Mesenchymal stem cell (in vitro differentiated cells and primary cell): ENCODE data around the gene PLCXD1.
"Not testable (repeated sequence)": the region's sequence is repeated elsewhere in the genome, so short reads cannot be mapped to it uniquely, and the experiment has no call there.

Source experiments
- DNase-seq: peaks from one replicate; pipeline ENCODE4 v3.0.0-alpha.2; 2013
- H2AFZ ChIP-seq: one replicate; pipeline ENCODE4 v1.6.1; 2013; ENCODE audit warnings: low read depth, mild to moderate bottlenecking, control low read depth, inconsistent platforms, low read length, moderate library complexity
- H2AK5ac ChIP-seq: 2 replicates; pipeline ENCODE4 v1.6.1; 2013; ENCODE audit warnings: low read length, moderate library complexity, mild to moderate bottlenecking, inconsistent platforms; ENCODE audit not compliant: severe bottlenecking
- H2BK120ac ChIP-seq: one replicate; pipeline ENCODE4 v1.6.1; 2013; ENCODE audit warnings: low read depth, mild to moderate bottlenecking, inconsistent platforms, low read length, moderate library complexity
- H2BK12ac ChIP-seq, 2 experiments: one replicate each; pipeline ENCODE4 v1.6.1; 2013; ENCODE audit warnings: inconsistent platforms in 2 of 2, low read length in 2 of 2, mild to moderate bottlenecking in 2 of 2, moderate library complexity in 2 of 2, control low read depth in 1 of 2
- H2BK15ac ChIP-seq: one replicate; pipeline ENCODE4 v1.6.1; 2013; ENCODE audit warnings: mild to moderate bottlenecking, low read depth, inconsistent platforms; ENCODE audit not compliant: poor library complexity, severe bottlenecking
- H2BK5ac ChIP-seq: 2 replicates; pipeline ENCODE4 v1.6.1; 2013; ENCODE audit warnings: low read depth, mild to moderate bottlenecking, low read length, control low read depth, inconsistent platforms; ENCODE audit not compliant: poor library complexity, severe bottlenecking
- H3K14ac ChIP-seq, 2 experiments: one replicate each; pipeline ENCODE4 v1.6.1; 2013; ENCODE audit warnings: inconsistent platforms in 2 of 2, low read length in 2 of 2, control low read depth in 1 of 2, mild to moderate bottlenecking in 1 of 2, moderate library complexity in 1 of 2
- H3K18ac ChIP-seq, 2 experiments: one replicate each; pipeline ENCODE4 v1.6.1; 2013; ENCODE audit warnings: inconsistent platforms in 2 of 2, low read length in 2 of 2, control low read depth in 1 of 2, low read depth in 1 of 2, mild to moderate bottlenecking in 1 of 2
- H3K23ac ChIP-seq, 2 experiments: one replicate each; pipeline ENCODE4 v1.6.1; 2013; ENCODE audit warnings: inconsistent platforms in 2 of 2, low read length in 2 of 2, mild to moderate bottlenecking in 2 of 2, moderate library complexity in 2 of 2, control low read depth in 1 of 2
- H3K27ac ChIP-seq: 2 replicates; pipeline ENCODE4 v1.5.1; 2013; ENCODE audit warnings: mild to moderate bottlenecking, moderate library complexity, low read length, control low read depth, inconsistent platforms; ENCODE audit not compliant: poor library complexity, severe bottlenecking
- H3K27me3 ChIP-seq, 2 experiments: 2 replicates each; pipeline versions ENCODE4 v1.6.1 to v1.7.0; 2013; ENCODE audit warnings: low read length in 2 of 2, mild to moderate bottlenecking in 2 of 2, moderate library complexity in 2 of 2, control low read depth in 1 of 2, inconsistent platforms in 1 of 2; ENCODE audit not compliant: control insufficient read depth in 1 of 2, insufficient read depth in 1 of 2
- H3K36me3 ChIP-seq, 2 experiments: 2 replicates each; pipeline versions ENCODE4 v1.6.1 to v1.7.0; 2013; ENCODE audit warnings: low read length in 2 of 2, control low read depth in 1 of 2, inconsistent platforms in 1 of 2, low read depth in 1 of 2, mild to moderate bottlenecking in 1 of 2; ENCODE audit not compliant: insufficient read depth in 2 of 2, control insufficient read depth in 1 of 2
- H3K4ac ChIP-seq, 2 experiments: one replicate each; pipeline ENCODE4 v1.6.1; 2013; ENCODE audit warnings: inconsistent platforms in 2 of 2, low read length in 2 of 2, mild to moderate bottlenecking in 2 of 2, moderate library complexity in 2 of 2, control low read depth in 1 of 2, low read depth in 1 of 2
- H3K4me1 ChIP-seq: 2 replicates; pipeline ENCODE4 v1.6.1; 2013; ENCODE audit warnings: low read depth, low read length, control low read depth; ENCODE audit not compliant: control insufficient read depth, insufficient read depth
- H3K4me2 ChIP-seq: 2 replicates; pipeline ENCODE4 v1.6.1; 2013; ENCODE audit warnings: low read length, mild to moderate bottlenecking, inconsistent platforms; ENCODE audit not compliant: poor library complexity, severe bottlenecking
- H3K4me3 ChIP-seq, 2 experiments: 2 replicates each; pipeline versions ENCODE4 v1.5.1 to v1.7.0; 2013; ENCODE audit warnings: low read length in 2 of 2, mild to moderate bottlenecking in 2 of 2, control low read depth in 1 of 2, low read depth in 1 of 2; ENCODE audit not compliant: insufficient read depth in 1 of 2
- H3K79me1 ChIP-seq: replicated peaks from 2 replicates; pipeline ENCODE4 v1.6.1; 2013; ENCODE audit warnings: mild to moderate bottlenecking, control low read depth, low read length, inconsistent platforms; ENCODE audit not compliant: poor library complexity, severe bottlenecking
- H3K9ac ChIP-seq: 2 replicates; pipeline ENCODE4 v1.7.0; 2013; ENCODE audit warnings: mild to moderate bottlenecking, low read length, moderate library complexity
- H3K9me3 ChIP-seq: 2 replicates; pipeline ENCODE4 v1.7.0; 2013; ENCODE audit warnings: mild to moderate bottlenecking, low read length; ENCODE audit not compliant: control insufficient read depth
- H4K8ac ChIP-seq: one replicate; pipeline ENCODE4 v1.6.1; 2013; ENCODE audit warnings: inconsistent platforms, mild to moderate bottlenecking, low read length, moderate library complexity
- H4K91ac ChIP-seq: one replicate; pipeline ENCODE4 v1.6.1; 2013; ENCODE audit warnings: mild to moderate bottlenecking, low read length, inconsistent platforms
- WGBS: methylation state at CpG from one replicate; pipeline ENCODE4 v1.1.7; 2013; ENCODE audit warnings: mixed read lengths; 5-methylcytosine and 5-hydroxymethylcytosine counted together

The PLCXD1 gene

GRCh38 chrX:320126-320783 is 39.1 kb downstream of the PLCXD1 start:
- peaks cover 0 to 5% of the 10 kb centered on the region in 2 experiments for H3K27me3 ChIP-seq
- no peaks in the 10 kb centered on the region for H3K9me3 ChIP-seq
- H4K91ac ChIP-seq, result peak overlapping the region; percentile 83
- H4K8ac ChIP-seq, result peak overlapping the region; percentile 77
- H3K27ac ChIP-seq, result no peak overlapping the region
- peak overlapping the region; percentile 89 to 96 for H3K4me3 ChIP-seq
- H3K14ac ChIP-seq, result peak overlapping the region; percentile 96 to 97
- peak overlapping the region; percentile 99 for H2BK120ac ChIP-seq
- H3K36me3 ChIP-seq, result peaks cover 11 to 16% of the 10 kb centered on the region in 2 experiments
- no peak overlapping the region for H2AFZ ChIP-seq
- peak overlapping the region; percentile 98 for H3K4ac ChIP-seq
- H3K79me1 ChIP-seq, result peaks cover 19% of the 10 kb centered on the region
- peak overlapping the region; percentile 66 to 90 for H3K23ac ChIP-seq
- peak overlapping the region; percentile 10 to 39 for H2BK12ac ChIP-seq
- peaks cover 22% of the 10 kb centered on the region for H3K4me1 ChIP-seq
- peak overlapping the region; percentile 99 for H3K4me2 ChIP-seq
- 6% methylated on average over 24 of the region's 24 CpGs for WGBS
- H3K9ac ChIP-seq, result peak overlapping the region; percentile 96
- H3K18ac ChIP-seq, result peak overlapping the region; percentile 92 to 100
- DNase-seq, result peak; percentile 28
- peak overlapping the region; percentile 59 for H2AK5ac ChIP-seq
- peak overlapping the region; percentile 79 for H2BK5ac ChIP-seq
- H2BK15ac ChIP-seq, result peak overlapping the region; percentile 69

GRCh38 chrX:323721-324628 is 42.8 kb downstream of the PLCXD1 start:
- no peak overlapping the region for H3K18ac ChIP-seq
- WGBS, result 80% methylated on average over 33 of the region's 38 CpGs
- H3K9me3 ChIP-seq, result no peaks in the 10 kb centered on the region
- no peak overlapping the region for H2BK15ac ChIP-seq
- H2BK5ac ChIP-seq, result no peak overlapping the region
- peaks cover 11% of the 10 kb centered on the region for H3K79me1 ChIP-seq
- H3K4me3 ChIP-seq, result no peak overlapping the region
- H2AK5ac ChIP-seq, result no peak overlapping the region
- H3K4me2 ChIP-seq, result no peak overlapping the region
- H3K27me3 ChIP-seq, result peaks cover 0 to 5% of the 10 kb centered on the region in 2 experiments
- no peaks in the 10 kb centered on the region for H3K36me3 ChIP-seq
- no peak overlapping the region for H2AFZ ChIP-seq
- H4K91ac ChIP-seq, result peak overlapping the region; percentile 86
- H3K27ac ChIP-seq, result no peak overlapping the region
- H3K9ac ChIP-seq, result no peak overlapping the region
- H3K4me1 ChIP-seq, result peaks cover 15% of the 10 kb centered on the region
- H2BK120ac ChIP-seq, result no peak overlapping the region
- H4K8ac ChIP-seq, result no peak overlapping the region
- H2BK12ac ChIP-seq, result no peak overlapping the region
- no peak overlapping the region for H3K14ac ChIP-seq
- peak overlapping the region in 1 of 2 experiments; percentile 35 for H3K4ac ChIP-seq
- peak; percentile 56 for DNase-seq
- no peak overlapping the region for H3K23ac ChIP-seq

- not testable (repeated sequence) for H3K9ac ChIP-seq, H3K36me3 ChIP-seq, H2BK12ac ChIP-seq, H3K14ac ChIP-seq, H2AK5ac ChIP-seq, H3K4me3 ChIP-seq, H3K9me3 ChIP-seq, H2BK5ac ChIP-seq, H3K4ac ChIP-seq, H3K4me2 ChIP-seq, H3K79me1 ChIP-seq, H4K8ac ChIP-seq, H3K27me3 ChIP-seq, H2BK15ac ChIP-seq, H4K91ac ChIP-seq, H2BK120ac ChIP-seq, H3K27ac ChIP-seq, DNase-seq, H3K23ac ChIP-seq, H2AFZ ChIP-seq, H3K18ac ChIP-seq
- peaks cover 15% of the 10 kb centered on the region for H3K4me1 ChIP-seq
- WGBS, result 95% methylated on average over 14 of the region's 14 CpGs
Measured at GRCh38 chrX:324664-325063, 43.5 kb downstream of the PLCXD1 start.

GRCh38 chrX:327660-328126 is 46.5 kb downstream of the PLCXD1 start:
- H3K79me1 ChIP-seq, result no peaks in the 10 kb centered on the region
- no peak for DNase-seq
- WGBS, result 93% methylated on average over 24 of the region's 33 CpGs
- H3K27me3 ChIP-seq, result peaks cover 0 to 15% of the 10 kb centered on the region in 2 experiments
- H2BK12ac ChIP-seq, result no peak overlapping the region
- no peak overlapping the region for H2AFZ ChIP-seq
- no peaks in the 10 kb centered on the region for H3K9me3 ChIP-seq
- H4K91ac ChIP-seq, result no peak overlapping the region
- no peak overlapping the region for H3K9ac ChIP-seq
- H3K4me3 ChIP-seq, result no peak overlapping the region
- no peak overlapping the region for H4K8ac ChIP-seq
- H2AK5ac ChIP-seq, result no peak overlapping the region
- no peak overlapping the region for H3K4me2 ChIP-seq
- peaks cover 19% of the 10 kb centered on the region for H3K4me1 ChIP-seq
- no peak overlapping the region for H3K23ac ChIP-seq
- no peak overlapping the region for H2BK5ac ChIP-seq
- H3K14ac ChIP-seq, result no peak overlapping the region
- no peak overlapping the region for H2BK120ac ChIP-seq
- no peak overlapping the region for H3K4ac ChIP-seq
- H2BK15ac ChIP-seq, result no peak overlapping the region
- H3K27ac ChIP-seq, result no peak overlapping the region
- peaks cover 0 to 3% of the 10 kb centered on the region in 2 experiments for H3K36me3 ChIP-seq
- no peak overlapping the region for H3K18ac ChIP-seq
